GM20000 (cell line): Measurements from ENCODE around the gene FRMD4A.

Experiments used
- DNase-seq: peaks from one replicate; pipeline ENCODE4 v3.0.0; 2012; ENCODE audit warnings: low spot score
- TF ChIP-seq, protein P1 (sequence below): IDR thresholded peaks from 2 replicates; pipeline ENCODE4 v1.5.1; 2012; ENCODE audit warnings: mild to moderate bottlenecking, control low read depth; ENCODE audit errors: extremely low read depth, missing control alignments

Gene FRMD4A

GRCh38 chr10:14271621-14272020 lies 59.1 kb downstream of the FRMD4A start:
- TF ChIP-seq, protein P1, sequence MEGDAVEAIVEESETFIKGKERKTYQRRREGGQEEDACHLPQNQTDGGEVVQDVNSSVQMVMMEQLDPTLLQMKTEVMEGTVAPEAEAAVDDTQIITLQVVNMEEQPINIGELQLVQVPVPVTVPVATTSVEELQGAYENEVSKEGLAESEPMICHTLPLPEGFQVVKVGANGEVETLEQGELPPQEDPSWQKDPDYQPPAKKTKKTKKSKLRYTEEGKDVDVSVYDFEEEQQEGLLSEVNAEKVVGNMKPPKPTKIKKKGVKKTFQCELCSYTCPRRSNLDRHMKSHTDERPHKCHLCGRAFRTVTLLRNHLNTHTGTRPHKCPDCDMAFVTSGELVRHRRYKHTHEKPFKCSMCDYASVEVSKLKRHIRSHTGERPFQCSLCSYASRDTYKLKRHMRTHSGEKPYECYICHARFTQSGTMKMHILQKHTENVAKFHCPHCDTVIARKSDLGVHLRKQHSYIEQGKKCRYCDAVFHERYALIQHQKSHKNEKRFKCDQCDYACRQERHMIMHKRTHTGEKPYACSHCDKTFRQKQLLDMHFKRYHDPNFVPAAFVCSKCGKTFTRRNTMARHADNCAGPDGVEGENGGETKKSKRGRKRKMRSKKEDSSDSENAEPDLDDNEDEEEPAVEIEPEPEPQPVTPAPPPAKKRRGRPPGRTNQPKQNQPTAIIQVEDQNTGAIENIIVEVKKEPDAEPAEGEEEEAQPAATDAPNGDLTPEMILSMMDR = no peak

DNA sequence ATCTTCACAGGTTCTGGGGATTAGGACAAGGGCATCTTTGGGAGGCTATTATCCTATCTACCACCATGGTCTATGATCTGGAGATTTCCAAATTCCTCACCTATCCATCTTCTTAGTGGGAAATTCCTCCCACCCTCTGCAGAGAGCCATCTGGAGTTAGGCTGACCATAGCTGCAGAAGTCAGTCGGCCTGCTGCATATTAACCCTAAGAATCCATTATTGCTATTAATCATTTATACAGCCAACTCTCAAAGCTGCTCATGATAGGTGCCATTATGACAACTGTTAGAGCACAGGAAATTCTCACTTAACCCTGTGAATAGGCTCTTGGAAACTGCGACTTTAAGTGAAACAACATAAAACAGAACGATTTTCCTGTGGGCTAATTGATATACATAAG lies 60.4 kb downstream of the FRMD4A start:
- TF ChIP-seq, protein P1 = no peak
- no peak for DNase-seq

More at GRCh38 chr10:14271621-14272020, 59.1 kb downstream of the FRMD4A start:
- no peak for DNase-seq

- TF ChIP-seq, protein P1 = no peak
These were observed 65.0 kb downstream of the FRMD4A start for GRCh38 chr10:14265709-14266108.

DNA sequence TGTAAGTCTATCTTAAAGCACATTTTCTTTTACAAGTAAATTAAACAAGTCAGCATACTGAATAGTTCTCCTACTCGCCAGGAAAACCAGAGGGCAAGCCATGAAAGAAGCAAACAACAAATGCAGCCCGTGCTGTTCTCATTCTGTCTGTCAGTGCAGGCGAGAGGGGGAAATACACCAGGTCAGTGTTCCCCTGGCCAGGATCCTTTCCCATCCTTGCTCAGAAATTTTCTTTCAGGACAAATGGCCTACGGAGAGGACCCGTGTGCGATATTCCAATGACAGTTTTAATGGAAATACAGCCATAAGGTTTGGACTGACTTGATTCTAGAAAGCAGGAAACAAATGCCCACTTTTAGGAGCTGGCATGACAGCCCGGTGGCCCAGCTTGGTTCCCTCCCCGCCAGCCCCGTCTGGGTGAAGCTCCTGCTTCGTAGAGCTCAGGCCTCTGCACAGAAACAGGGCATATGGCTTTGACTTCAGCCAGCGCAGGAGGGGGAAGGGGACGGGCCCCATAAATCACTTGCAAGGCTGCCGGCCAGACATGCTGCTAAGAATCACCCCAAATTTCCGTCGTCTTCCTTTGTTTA lies 67.8 kb downstream of the FRMD4A start:
- no peak for DNase-seq
- TF ChIP-seq, protein P1 = no peak

More at GRCh38 chr10:14265709-14266108, 65.0 kb downstream of the FRMD4A start:
- DNase-seq = no peak

DNA sequence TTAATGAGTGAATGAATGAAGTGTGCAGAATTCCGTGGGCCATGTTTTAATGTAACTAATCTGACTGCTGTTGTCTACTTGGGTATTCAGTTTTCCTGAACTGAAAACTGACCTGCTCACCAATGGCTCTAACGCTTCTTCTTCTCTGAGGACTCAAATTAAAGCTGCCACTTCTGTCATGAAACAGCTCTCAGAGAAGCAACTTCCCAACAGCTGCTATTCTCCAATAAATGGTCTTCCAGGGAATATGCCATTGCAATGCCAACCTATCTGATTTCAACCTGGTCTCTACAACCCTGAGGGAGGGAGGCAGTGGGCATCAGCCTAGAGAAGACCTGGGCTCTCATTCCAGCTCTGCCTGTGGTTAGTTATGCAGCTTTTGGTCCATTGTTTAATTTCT lies 69.4 kb downstream of the FRMD4A start:
- no peak for DNase-seq
- TF ChIP-seq, protein P1 = no peak

GRCh38 chr10:14259696-14260566 lies 70.8 kb downstream of the FRMD4A start:
- DNase-seq = no peak
- TF ChIP-seq, protein P1 = no peak

DNA sequence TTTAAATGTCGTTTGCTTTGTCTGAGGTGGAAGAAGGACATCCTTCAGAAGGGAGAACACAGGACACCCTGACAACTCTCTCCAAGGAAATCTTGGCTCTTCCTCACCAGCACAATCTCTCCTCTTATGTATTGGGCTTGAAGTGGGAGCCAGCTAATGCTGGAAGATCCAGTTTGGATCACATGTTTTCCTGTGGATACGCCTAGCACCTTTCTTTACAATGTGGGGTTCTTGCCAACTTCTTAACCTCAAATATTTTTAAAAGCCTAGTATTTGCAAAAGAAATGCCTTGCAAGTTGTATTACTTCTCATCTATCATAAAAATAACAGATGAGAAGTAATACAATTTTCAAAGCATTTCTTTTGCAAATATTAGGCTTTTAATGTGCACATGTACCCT lies 76.4 kb downstream of the FRMD4A start:
- TF ChIP-seq, protein P1 = no peak
- DNase-seq = no peak
